ENCODE measurements around the gene TNFSF12.

- TF ChIP-seq CTCF (IDR thresholded peaks at IDR 0.05) (no peak), POLR2A (IDR thresholded peaks at IDR 0.05) (no peak)
These were observed 42.7 kb downstream of the TNFSF12 start for GRCh38 chr17:7591596-7591995.
